Activated T-cell treated with anti-CD3 and anti-CD28 coated beads for 1 hour (primary cell): Measurements from ENCODE around the gene TMEM271.
"Not testable (repeated sequence)": the region's sequence is repeated elsewhere in the genome, so short reads cannot be mapped to it uniquely, and the experiment has no call there.

Source experiments
- DNase-seq: peaks from one replicate; pipeline ENCODE4 v3.0.0-alpha.2; 2020; ENCODE audit warnings: low read depth

The TMEM271 gene

GRCh38 chr4:578451-579443 lies 2.7 kb upstream of the TMEM271 start:
- no peak for DNase-seq

DNA sequence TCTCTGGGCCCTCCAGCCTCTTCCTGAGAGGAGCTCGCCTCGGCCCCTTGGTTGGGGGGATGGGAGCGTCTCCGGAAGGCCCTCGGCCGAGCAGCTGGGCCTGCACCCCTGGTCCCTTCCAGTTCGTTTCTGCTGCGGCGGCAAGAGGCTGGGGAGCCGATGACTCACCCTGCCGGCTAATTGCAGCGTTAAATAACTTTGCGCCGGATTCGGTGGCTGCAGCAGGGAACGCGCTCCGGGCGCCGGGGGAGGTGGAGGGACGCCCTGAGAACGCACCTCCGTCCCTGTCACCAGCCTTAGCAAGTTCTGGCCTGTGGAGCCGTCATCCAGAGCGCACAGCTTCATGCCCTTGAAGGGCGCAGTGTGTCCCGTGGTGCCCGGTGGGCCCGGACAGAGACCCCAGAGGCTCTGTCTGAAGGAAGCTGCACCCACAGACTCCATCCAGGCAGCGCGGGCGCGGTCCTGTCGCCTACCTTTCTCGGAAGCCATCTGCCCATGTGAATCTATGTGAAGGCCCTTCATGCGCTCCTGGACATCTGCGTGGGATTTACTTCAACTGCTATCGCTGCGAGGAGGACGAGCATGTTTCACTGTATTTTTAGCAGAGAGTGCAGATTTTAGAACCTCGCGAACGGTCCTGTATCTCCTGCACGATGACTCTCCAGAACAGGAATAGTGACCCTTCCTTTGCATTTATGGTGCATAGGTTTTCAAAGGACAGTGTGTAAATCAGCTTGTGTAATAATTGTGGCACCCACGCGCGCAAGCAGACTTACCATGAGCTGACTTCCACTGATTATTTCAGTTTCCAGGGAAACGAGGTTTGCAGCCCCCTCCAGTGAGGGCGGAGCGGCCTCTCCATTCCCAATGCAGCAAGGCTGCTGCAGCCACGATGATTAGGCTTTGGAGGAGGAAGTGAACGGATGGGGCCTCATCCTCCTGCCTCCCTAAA lies 1.7 kb upstream of the TMEM271 start:
- DNase-seq: no peak

GRCh38 chr4:576991-577498 lies 950 bp upstream of the TMEM271 start:
- DNase-seq: no peak

GRCh38 chr4:575281-576141 lies 584 bp downstream of the TMEM271 start:
- DNase-seq: no peak

- DNase-seq: no peak
Observed at GRCh38 chr4:574346-575161, 1.5 kb downstream of the TMEM271 start.

GRCh38 chr4:573122-573892 lies 2.8 kb downstream of the TMEM271 start:
- DNase-seq: no peak

DNA sequence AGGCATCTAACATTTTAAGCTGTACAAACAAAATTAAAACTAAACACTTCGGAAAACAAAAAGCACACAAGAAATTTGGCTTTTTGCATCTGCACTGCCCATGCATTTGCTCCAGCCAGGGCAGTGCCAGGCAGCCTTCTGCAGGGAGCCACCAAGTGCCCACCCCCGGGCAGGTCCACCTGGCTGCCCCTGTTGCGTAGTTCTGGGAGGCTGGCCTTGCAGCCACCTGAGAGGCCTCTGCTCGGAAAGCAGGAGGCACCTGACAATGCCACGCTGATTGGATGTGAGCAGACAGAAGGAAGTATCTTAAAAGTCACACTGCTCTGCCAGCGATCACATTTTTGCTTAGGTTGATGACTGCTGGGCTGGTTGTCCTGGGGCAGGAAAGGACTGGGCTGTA lies 3.5 kb downstream of the TMEM271 start:
- DNase-seq: no peak

DNA sequence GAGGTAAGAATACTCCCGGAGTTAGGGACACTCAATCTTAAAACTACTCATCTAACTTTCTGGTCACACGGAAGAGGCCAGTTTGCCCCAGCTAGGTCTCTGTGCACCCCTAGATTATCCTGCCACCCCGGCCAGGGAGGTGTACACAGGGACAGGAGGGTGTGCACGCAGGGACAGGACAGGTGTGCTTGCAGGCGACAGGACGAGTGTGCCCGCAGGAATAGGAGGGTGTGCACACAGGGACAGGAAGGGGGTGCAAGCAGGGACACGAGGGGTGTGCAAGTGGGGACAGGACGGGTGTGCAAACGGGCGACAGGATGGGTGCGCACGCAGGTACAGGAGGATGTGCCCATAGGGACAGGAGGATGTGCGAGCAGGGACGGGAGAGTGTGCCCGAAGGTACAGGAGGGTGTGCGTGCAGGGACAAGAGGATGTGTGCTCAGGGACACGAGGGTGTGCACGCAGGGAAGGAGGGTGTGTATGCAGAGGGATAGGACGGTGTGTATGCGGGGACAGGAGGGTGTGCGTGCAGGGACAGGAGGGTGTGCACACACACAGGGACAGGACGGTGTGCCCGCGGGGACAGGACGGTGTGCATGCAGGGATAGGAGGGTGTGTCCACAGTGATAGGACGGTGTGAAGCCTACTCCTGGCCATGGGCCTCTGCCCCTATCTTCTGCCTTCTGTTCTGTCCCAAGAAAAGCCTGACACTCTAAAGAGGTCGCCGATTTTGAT lies 4.1 kb downstream of the TMEM271 start:
- no peak for DNase-seq

GRCh38 chr4:570754-571153 lies 5.3 kb downstream of the TMEM271 start:
- no peak for DNase-seq

GRCh38 chr4:569958-570667 lies 6.0 kb downstream of the TMEM271 start:
- DNase-seq: no peak

GRCh38 chr4:568962-569361 lies 7.1 kb downstream of the TMEM271 start:
- DNase-seq: no peak

- DNase-seq: no peak
Observed at GRCh38 chr4:568351-568652, 7.8 kb downstream of the TMEM271 start.

GRCh38 chr4:567457-568350 lies 8.4 kb downstream of the TMEM271 start:
- DNase-seq: no peak

- no peak for DNase-seq
Observed at GRCh38 chr4:566508-567295, 9.4 kb downstream of the TMEM271 start.

DNA sequence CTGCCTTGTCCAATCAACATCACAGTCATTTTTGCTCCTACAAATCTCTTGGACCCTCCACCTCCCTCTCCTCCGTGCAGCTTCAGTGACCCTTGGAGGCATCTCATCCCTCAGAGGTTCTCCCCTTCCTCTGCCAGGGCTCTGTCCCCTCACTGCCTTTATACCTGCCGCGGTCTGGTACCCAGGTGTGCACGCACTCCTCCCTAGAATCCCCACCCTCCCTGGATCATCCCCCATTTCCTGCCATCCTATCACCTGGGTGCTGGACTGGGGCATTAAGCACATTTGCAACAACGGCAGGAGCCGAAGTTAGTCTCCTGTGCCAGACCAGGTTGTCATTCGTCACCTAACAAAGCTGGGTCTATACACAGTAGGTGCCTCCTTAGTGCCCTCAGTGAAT lies 10.1 kb downstream of the TMEM271 start:
- DNase-seq: no peak

DNA sequence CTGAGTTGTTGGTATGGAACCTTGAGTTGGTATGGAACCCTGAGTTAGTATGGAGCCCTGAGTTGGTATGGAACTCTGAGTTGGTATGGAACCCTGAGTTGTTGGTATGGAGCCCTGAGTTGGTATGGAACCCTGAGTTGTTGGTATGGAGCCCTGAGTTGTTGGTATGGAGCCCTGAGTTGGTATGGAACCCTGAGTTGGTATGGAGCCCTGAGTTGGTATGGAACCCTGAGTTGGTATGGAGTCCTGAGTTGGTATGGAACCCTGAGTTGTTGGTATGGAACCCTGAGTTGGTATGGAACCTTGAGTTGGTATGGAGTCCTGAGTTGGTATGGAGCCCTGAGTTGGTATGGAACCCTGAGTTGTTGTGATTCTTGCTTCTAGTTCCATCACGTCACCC lies 10.5 kb downstream of the TMEM271 start:
- not testable (repeated sequence) for DNase-seq

DNA sequence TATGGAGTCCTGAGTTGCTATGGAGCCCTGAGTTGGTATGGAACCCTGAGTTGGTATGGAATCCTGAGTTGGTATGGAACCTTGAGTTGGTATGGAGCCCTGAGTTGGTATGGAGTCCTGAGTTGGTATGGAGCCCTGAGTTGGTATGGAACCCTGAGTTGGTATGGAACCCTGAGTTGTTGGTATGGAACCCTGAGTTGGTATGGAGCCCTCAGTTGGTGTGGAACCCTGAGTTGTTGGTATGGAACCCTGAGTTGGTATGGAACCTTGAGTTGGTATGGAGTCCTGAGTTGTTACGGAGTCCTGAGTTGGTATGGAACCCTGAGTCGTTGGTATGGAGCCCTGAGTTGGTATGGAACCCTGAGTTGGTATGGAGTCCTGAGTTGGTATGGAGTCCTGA lies 13.6 kb downstream of the TMEM271 start:
- not testable (repeated sequence) for DNase-seq
